ENCODE measurements around the gene THAP4.

The THAP4 gene

DNA sequence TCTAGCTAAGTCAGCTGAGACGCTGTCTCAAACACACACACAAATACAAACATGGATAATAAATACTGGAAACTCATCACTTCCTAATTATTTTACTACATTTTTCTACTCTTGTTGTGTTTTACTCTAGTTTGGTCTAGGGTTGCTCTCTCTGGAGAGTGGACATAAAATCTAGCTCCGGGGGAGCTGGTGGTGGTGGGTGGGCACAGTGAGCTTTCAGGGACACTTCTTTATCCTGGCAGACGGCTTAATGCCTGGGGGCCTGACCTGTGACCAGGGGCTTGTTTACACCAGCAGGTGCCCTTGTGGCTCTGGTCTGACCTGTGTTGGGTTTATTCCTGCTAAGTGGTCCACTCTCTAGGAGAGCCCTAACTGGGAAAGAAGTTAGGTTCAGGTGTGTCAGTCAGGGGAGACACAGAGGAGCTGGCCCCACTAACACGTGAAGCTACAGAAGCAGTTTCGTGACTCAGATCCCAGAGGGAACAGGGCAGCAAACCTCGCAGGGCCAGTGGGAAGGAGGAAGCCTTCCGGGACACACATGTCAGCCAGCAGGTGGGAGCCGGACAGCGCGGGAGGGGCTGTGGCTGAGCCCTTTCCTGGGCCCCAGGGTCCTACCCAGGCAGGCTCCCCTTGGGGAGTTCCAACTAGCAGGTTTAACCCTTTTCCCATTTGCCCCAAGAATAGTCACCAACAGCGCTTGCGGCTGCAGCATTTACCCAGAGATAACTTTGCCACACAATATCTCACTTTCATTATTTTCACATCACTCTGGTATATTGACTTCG is 100.9 kb downstream of the THAP4 start:
- TF ChIP-seq CTCF (IDR thresholded peaks at IDR 0.05; ENCODE audit: low read depth, low read length): no peak
- DNase-seq: no peak
- H3K27me3 ChIP-seq (ENCODE audit: insufficient read depth, low read depth, severe bottlenecking): no peaks in the 10 kb centered on the region

GRCh38 chr2:241534701-241535375 is 102.1 kb downstream of the THAP4 start:
- no peak for TF ChIP-seq CTCF (IDR thresholded peaks at IDR 0.05; ENCODE audit: low read depth, low read length)
- no peak overlapping the region for H3K4me3 ChIP-seq (ENCODE audit: low read depth, low read length)
- H3K27ac ChIP-seq: no peak overlapping the region
- H3K9me3 ChIP-seq (ENCODE audit: severe bottlenecking): no peaks in the 10 kb centered on the region
- H3K27me3 ChIP-seq (ENCODE audit: insufficient read depth, low read depth, severe bottlenecking): no peaks in the 10 kb centered on the region
- H3K36me3 ChIP-seq: no peaks in the 10 kb centered on the region
- DNase-seq: no peak

More for the DNA sequence above, 100.9 kb downstream of the THAP4 start:
- no peak overlapping the region for H3K27ac ChIP-seq
- H3K9me3 ChIP-seq (ENCODE audit: severe bottlenecking): no peaks in the 10 kb centered on the region
- H3K36me3 ChIP-seq: no peaks in the 10 kb centered on the region
- no peak overlapping the region for H3K4me3 ChIP-seq (ENCODE audit: low read depth, low read length)

Data from WERI-Rb-1 (cell line).